Measurements from ENCODE around the gene SORCS2.

- TF ChIP-seq TAF1 (IDR thresholded peaks at IDR 0.05; ENCODE audit: borderline replicate concordance, insufficient read depth, low read length) (no peak), POLR2AphosphoS5 (IDR thresholded peaks at IDR 0.05; ENCODE audit: low read depth, low read length) (no peak)
These were observed 380.6 kb downstream of the SORCS2 start for GRCh38 chr4:7572894-7573293.

Measured in PFSK-1 (cell line).